Stimulated activated CD4-positive, alpha-beta T cell treated with anti-CD3 and anti-CD28 coated beads, Interleukin-12 subunit alpha, Interleukin-12 subunit beta, amount 100 ng/mL, for 24 hours (primary cell): Measurements from ENCODE around the gene KLRB1.
"Not testable (repeated sequence)": the region's sequence is repeated elsewhere in the genome, so short reads cannot be mapped to it uniquely, and the experiment has no call there.

Experiments used
- DNase-seq, 2 experiments: peaks; one replicate each; pipeline ENCODE4 v3.0.0-alpha.2; 2020; ENCODE audit warnings: low read depth in 2 of 2

Gene KLRB1

DNA sequence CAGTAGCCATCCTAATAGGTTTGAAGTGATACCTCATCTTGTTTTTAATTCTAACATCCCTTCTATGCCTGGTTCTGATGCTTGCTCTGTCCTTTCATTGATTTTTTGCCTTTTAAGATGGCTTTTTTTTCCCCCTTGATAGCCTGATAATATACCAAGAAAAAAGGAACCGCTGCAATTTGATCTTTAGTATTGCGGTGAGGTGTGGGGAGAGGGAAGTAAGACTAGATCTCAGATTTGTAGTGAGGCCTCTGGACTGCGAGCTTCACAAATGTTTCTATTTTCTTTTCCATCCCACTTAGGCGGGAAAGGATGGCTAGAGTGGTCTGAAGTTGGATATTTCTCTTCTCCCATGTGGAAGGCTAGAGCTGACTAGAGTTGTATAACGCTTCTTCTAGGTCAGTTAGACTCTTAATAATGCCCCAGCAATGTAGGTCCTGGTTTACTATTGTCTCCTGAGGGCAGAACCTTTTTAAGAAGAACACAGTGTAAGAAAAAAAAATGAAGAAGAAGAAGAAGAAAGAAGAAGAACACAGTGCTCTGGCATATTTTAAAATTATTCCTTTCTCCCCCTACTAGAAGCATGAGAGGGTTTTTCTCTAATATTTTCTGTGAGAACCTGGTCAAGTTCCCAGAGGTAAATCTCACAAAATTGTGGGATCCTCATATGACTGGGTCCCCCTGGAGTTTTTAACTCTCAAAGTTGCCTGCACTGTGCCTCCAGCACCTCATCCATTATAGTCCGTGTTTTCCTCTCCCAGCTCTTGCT is 11.9 kb upstream of the KLRB1 start:
- DNase-seq, result no peak

DNA sequence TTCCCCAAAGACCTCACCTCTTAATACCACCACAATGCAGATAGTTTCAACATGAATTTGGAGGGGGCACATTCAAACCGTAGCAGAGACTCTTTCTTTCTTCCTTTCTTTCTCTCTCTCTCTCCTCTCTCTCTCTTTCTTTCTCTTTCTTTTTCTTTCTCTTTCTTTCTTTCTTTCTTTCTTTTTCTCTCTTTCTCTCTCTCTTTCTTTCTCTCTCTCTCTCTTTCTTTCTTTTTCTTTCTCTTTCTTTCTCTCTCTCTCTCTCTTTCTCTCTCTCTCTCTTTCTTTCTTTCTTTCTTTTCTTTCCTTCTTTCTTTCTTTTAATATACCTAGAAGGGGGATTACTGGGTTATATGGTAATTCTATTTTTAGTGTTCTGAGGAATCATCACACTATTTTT is 11.2 kb upstream of the KLRB1 start:
- DNase-seq, result not testable (repeated sequence)

DNA sequence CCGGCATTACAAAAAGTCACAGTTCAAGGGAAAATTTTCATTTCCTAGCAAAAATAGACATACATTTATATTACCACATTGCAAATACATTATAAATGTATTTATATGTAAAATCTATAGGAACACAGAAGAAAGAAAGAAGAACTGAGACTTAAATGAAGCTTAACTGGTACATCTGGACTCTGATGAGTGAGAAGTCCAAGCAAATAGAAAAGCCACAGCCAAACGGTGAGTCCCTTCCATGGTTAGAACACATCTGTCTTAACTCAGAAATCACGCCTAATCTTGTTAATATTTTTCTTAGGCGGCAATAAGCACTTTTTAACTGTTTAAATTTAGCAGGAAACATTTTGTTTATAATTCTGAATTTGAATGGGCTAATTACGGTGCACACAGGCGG is 9.4 kb upstream of the KLRB1 start:
- DNase-seq, result no peak

DNA sequence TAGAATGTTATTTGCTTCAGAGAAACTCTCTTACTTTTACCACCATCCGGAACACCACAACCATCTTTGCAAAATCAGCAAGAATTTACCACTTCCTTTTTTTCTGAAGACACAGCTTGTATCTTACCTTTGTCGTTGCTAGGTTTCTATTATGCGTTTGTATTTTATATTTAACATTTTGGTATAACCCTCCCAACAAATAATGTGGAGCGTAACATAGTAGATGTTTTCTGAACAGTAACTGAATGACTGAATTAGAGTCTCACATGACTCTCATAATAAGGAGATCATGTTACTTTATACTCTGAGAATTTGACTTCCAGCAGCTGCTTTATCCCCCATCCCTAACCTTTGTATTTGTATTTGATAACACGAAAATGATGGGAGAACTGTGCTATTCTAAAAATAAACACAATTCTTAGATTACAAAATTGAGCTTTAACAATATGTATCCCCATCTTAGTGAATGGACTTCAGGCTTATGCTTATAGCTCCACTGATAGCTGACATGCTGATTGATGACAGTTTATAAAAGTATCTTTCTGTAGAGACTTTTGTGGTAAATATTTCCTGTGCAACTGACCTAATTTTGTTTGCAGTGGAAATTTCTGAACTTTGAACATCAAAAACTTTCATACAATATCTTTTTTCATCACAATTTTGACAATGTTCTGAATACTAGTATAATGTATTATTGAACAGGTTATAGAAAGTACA is 7.9 kb upstream of the KLRB1 start:
- no peak for DNase-seq

DNA sequence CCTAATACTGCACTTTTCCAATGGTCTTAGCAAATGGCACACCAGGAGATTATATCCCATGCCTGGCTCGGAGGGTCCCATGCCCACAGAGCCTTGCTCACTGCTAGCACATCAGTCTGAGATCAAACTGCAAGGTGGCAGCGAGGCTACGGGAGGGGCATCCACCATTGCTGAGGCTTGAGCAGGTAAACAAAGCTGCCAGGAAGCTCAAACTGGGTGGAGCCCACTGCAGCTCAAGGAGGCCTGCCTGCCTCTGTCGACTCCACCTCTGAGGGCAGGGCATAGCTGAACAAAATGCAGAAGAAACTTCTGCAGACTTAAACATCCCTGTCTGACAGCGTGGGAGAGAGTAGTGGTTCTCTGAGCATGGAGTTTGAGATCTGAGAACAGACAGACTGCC is 2.9 kb upstream of the KLRB1 start:
- not testable (repeated sequence) for DNase-seq

DNA sequence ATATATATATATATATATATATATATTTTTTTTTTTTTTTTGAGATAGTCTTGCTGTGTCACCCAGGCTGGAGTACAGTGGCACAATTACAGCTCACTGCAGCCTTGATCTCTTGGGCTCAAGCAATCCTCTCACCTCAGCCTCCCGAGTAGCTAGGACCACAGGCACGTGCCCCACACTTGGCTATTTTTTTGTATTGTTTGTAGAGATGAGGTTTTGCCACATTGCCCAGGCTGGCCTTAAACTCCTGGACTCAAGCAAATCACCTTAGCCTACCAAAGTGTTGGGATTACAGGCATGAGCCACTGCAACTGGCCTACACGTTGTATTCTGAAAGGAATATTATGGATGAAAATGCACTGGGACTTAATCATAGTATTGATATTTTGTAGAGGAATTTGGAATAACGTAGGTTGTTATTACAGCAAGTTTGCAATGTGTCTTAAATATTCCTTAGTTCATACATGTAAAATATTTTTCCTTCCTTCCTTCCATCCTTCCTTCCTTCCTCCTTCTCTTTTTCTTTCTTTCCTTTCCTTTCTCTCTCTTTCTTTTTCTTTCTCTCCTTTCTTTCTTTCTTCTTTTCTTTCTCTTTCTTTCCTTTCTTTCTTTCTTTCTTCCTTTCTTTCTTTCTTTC is 862 bp downstream of the KLRB1 start:
- no peak for DNase-seq

DNA sequence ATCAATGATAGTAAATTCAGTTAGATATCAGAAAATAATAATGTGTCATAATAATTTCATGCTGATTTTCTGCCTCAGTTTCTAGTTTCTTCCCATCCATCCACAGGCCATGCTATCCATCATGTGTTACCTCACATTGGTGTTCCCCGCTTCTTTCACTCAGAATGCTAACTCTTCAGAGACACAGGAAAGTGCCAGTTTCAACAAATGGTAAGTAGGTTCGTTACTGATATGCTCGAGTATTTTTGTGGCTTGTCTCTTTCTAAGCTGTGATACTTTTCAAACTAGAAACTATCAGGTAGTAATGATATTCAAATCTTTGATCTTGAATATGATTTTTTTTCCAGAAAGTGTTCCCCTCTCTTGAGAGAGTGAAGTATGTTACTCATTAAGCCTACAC is 1.5 kb downstream of the KLRB1 start:
- DNase-seq, result no peak

DNA sequence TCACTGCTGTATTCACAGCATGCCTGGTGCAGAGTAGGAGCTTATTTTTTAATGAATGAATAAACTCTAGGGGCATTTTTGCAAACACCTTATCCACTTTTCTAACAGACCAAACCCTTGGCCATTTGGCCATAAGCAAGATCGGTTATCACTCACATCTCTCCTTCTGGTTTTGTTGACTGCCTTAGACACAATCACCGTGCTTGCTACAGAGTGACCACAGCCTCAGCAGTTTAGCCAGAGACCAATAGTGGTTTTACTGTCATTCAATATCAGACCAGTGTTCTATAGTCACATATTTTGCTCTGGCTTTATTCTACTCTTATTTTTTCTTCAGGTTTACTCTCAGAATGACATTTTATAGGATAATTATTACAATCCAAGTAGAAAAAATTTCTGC is 2.2 kb downstream of the KLRB1 start:
- no peak for DNase-seq

DNA sequence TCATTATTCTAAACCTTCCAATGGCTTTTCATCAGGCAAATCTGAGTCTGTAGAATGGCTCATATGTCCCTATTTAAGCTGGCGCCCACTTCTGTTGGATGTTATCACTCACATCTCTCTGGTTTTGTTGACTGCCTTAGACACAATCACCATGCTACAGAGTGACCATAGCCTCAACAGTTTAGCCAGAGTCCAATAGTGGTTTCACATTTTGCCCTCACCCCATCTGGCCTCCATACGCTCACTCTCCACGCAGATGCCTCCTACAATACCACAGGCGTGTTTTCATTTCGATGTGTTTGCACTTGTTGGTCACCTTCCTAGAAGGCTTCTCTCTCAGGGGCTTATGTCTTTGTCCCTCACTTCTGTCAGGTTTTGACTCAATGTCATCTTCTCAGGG is 3.4 kb downstream of the KLRB1 start:
- DNase-seq, result no peak

DNA sequence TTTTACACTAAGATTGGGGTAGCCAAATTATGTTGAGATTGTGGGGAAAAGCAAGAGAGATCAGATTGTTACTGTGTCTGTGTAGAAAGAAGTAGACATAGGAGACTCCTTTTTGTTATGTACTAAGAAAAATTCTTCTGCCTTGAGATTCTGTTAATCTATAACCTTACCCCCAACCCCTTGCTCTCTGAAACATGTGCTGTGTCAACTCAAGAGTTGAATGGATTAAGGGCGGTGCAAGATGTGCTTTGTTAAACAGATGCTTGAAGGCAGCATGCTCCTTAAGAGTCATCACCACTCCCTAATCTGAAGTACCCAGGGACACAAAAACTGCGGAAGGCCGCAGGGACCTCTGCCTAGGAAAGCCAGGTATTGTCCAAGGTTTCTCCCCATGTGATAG is 7.3 kb downstream of the KLRB1 start:
- DNase-seq, result not testable (repeated sequence)

DNA sequence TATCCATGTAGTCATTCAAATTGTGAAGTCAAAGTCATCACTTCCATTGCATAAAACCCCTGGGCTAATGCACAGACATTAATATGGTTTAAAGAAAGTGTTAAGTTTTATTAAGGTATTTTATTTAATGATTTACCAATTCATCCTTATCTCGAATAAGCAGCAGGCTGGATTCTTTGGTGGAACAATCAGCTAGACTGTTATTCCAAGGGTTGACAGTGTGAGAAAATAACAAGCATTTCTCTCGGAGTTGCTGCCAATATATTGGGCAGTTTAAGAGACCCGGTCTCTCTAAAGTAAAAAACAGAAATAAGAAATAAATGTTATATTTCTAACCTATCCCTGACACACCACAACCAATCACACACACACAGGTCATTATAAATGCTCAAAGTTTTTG is 9.4 kb downstream of the KLRB1 start:
- no peak for DNase-seq

DNA sequence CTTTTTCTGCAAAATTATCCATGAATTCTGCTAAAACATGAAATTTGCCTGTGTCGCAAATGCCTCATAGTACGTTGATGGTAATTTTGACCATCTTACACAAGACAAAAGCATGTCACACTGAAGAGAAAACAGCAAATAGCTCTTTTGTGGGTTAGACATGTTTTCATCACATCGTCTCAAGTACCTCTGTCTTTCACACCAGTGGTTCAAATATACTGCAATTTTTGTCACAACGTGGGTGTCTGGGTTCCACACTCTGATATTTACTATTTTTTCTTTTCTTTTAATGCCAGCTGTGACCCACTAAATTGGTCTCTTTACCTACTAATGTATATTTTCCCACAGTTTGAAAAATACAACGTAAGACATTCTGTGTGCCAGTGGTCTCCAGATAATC is 10.4 kb downstream of the KLRB1 start:
- DNase-seq, result no peak

DNA sequence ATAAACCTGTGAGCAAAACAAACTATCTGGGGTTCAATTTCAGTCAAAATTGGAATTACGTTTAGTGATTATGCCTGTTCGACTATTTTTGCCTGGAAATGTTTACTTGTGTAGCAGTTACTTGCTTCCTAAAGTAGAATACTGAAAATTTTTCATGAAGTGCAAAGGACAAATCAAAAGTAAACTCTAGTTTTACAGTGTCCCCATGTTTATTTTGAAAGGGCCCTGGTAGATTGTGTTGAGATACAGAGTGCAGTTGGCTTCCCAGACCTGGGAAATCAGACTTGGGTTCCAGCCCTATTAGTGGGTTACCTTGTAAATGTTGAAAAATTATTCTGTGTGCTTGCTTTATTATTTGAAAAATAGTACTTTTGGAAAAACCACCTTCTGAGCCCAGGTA is 17.3 kb downstream of the KLRB1 start:
- DNase-seq, result no peak

DNA sequence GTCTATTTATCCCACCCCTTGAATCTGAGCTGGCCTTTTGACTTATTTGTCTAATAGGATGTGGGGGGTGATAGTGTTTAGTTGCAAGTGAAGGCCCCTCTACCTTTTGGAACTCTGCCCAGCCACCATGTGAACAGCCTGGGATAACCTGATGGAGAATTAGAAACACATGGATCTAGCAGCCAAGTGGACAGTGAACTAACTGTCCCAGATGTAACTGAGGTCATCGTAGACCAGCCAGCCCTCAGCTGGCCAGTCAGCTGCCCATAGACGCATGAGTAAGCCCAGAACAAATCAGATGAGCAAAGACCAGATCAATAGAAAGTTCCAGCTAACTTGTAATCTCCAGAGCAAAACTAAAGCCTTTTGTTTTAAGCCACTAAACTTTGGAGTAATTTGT is 19.0 kb downstream of the KLRB1 start:
- no peak for DNase-seq

DNA sequence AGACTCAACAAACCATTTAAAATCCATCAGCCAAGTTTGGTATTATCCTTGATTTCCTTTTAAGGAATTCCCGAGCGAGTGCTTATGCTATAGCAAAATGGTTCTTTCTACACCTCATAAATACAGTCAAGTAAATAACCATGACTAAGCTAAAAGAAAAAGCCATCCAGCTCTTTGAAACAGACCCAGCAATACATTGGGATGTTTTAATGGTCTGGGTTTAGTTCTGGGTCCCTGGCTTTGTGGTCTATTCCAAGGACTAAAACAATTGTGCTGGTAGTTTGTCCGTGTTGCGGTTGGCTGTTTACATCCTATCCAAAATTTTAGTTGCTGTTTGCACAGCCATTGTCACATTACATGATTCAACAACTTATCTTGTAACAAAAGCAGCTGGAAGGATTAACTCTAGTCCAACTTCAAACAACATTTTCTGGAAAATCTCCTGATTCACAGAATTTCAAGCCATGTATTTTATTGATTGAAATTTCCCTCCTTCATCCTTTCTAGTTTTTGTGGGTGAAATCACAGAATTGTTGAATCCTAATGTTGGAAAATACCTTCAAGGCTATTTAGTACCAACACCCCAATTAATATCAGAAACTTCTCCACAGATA is 19.6 kb downstream of the KLRB1 start:
- DNase-seq, result no peak

DNA sequence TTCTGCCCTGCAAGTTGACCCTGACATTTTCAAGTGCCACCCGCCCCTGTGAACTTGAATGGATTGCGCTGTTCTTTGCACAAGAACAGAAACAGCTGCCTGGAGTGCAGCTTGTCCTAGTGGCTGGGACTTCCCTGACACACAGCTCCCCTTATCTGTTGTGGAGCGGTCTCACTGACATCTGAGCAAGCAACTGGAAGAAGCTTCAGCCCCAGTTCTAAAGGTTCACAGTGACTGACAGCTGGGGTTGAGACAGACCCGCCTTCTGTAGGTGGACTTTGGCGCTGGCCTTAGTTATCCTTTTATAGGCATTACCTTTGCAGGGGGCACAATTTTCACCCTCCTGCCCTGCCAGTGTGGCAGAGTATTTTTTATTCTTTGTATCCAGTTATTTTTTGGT is 30.0 kb downstream of the KLRB1 start:
- DNase-seq, result not testable (repeated sequence)

DNA sequence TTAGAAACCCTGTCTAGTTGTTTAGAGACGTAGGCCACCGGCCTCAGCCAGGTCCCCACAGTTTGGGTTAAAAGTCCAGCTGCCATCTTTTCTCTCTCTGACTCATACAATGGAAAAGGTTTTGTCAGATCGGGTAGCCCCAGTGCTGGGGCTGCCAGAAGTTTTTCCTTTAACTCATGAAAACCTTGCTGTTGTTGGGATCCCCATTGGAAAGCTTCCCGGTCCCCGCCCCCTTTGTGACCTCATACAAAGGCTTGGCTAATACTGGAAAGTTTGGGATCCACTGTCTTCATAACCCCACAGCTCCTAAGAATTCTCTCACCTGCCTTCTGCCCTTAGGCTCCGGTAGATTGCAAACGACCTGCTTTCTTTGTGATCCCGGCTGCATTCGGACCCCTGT is 40.6 kb downstream of the KLRB1 start:
- not testable (repeated sequence) for DNase-seq

DNA sequence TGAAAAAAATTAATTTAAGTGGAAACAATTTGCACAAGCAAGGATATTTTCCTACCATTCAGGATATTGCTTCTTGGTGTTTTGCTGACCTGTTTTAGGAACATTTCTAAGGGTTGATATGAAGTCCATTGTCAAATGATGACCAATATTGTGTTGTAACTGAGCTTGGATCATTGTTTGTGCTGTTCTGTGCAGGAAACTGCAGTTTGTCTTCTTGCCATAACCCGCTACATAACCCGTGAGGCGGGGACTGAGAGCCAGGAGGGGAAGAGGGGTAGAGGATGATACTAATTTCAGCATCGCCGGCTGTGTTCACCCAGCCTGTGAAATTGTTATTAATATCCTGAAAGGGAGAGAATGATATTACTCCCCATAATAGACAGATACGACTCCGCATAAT is 41.6 kb downstream of the KLRB1 start:
- not testable (repeated sequence) for DNase-seq

DNA sequence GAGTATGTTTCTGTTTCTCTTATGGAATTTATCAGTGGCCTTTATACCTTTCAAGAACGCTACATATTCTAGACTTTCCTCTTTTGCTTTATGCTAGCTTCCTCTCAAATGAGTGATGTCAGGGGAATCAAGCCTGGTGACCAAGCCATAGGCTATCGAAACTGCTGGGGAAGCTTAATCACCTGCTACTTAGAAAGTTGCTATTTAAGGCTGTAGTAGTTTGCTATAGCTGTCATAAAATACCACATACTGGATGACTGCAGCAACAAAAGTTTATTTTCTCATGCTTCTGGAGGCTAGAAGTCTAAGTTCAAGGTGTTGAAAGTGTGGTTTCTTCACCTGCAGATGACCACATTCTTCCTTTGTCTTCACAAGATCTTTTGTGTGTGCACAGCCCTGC is 43.3 kb downstream of the KLRB1 start:
- not testable (repeated sequence) for DNase-seq

DNA sequence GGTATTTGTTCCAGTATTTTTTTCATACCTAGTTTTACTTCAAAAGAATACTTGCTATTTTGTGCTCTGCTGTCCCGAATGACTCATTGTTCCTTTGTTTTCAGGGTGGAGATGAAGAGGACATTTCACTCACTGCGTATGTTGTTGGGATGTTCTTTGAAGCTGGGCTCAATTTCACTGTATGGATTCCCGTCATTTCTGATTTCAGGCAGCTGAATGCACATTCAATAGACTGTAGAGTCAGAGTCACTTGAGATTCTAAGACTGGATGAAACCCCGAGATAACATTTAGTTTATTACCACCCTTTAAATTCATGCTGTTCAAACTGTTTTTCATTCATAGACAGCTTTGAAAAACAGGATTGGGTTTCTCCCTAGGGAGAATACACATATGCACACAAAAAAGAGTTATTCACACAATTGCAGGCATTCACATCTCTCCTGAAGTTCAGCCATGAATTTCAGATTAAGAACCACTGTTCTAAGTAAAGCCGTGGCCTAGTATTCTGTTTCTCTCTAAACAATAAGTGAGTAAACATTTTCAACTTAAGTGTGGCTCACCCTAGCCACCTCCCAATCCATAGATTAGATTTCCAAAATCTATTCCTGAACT is 44.8 kb downstream of the KLRB1 start:
- not testable (repeated sequence) for DNase-seq

DNA sequence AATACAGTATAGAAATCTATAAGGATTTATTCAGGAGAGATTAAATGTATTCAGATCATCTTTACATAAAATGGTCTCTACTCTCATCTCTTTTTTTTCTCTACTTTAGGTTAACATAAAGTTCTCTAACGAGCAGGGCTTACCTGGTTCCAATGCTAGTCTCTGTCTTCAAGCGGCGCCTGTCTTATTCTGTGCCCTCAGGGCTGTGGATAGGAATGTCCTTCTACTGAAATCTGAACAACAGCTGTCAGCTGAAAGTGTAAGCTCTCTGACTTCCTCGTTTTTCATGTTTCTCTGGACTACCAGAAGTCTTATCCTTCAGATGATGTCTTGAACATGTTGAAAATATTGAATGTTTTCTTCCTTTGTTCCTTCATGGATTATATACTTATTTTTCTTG is 62.2 kb downstream of the KLRB1 start:
- DNase-seq, result not testable (repeated sequence)
